Measurements from ENCODE around the gene RBM38. TPM values are rescaled to one million over a fixed set of nuclear protein-coding genes. Genes with fewer than 3 reads are reported as not detected.

RBM38 gene
- total RNA-seq, 1 donor from 2014 or later, result 26.6 TPM

GRCh38 chr20:57393321-57394120 lies 2.3 kb downstream of the RBM38 start:
- H3F3A ChIP-seq (ENCODE audit: low read depth), result peaks cover 44% of the 10 kb centered on the region
- H3K9me3 Mint-ChIP-seq, result no peaks in the 10 kb centered on the region
- H3K27me3 Mint-ChIP-seq (ENCODE audit: insufficient read depth, low read depth), result peaks cover 6% of the 10 kb centered on the region
- H3K4me3 ChIP-seq, result no peak overlapping the region
- peaks cover 18% of the 10 kb centered on the region for H3K27me3 ChIP-seq
- H3K4me1 Mint-ChIP-seq, result peaks cover 58% of the 10 kb centered on the region
- peak overlapping the region; percentile 87 for H3K4me3 Mint-ChIP-seq
- peaks cover 36% of the 10 kb centered on the region for H3K4me1 ChIP-seq
- no peaks in the 10 kb centered on the region for H3K36me3 ChIP-seq
- H3K36me3 Mint-ChIP-seq, result peaks cover 7% of the 10 kb centered on the region
- no peak overlapping the region for H3K27ac ChIP-seq
- no peak overlapping the region for H2AFZ ChIP-seq (replicated peaks)
- H3K9ac ChIP-seq, result no peak overlapping the region
- peaks cover 57% of the 10 kb centered on the region for H4K20me1 ChIP-seq (ENCODE audit: low read depth)
- peaks cover 64% of the 10 kb centered on the region for H3K79me2 ChIP-seq (ENCODE audit: low read depth)
- TF ChIP-seq EZH2phosphoT487 (IDR thresholded peaks at IDR 0.05) (no peak), CTCF (IDR thresholded peaks at IDR 0.05) (no peak), EZH2 (IDR thresholded peaks at IDR 0.05) (no peak)
- no peaks in the 10 kb centered on the region for H3K9me3 ChIP-seq (ENCODE audit: low read depth)
- no peak overlapping the region for H3K27ac Mint-ChIP-seq
- DNase-seq (ENCODE audit: low spot score), result no peak
- peak overlapping the region; percentile 87 for H3K4me2 ChIP-seq

GRCh38 chr20:57394121-57395082 lies 3.2 kb downstream of the RBM38 start:
- Histone ChIP-seq H3K4me2 (no peak overlapping the region), H3K79me2 (ENCODE audit: low read depth) (peaks cover 72% of the 10 kb centered on the region), H2AFZ (replicated peaks) (no peak overlapping the region), H3K27ac (no peak overlapping the region), H3K9me3 (ENCODE audit: low read depth) (no peaks in the 10 kb centered on the region), H3K36me3 (no peaks in the 10 kb centered on the region), H3K9ac (no peak overlapping the region), H3F3A (ENCODE audit: low read depth) (peaks cover 42% of the 10 kb centered on the region), H3K4me3 (no peak overlapping the region), H3K27me3 (peaks cover 16% of the 10 kb centered on the region), H4K20me1 (ENCODE audit: low read depth) (peaks cover 62% of the 10 kb centered on the region), H3K4me1 (peaks cover 45% of the 10 kb centered on the region)
- no peak for DNase-seq (ENCODE audit: low spot score)
- H3K36me3 Mint-ChIP-seq, result peaks cover 11% of the 10 kb centered on the region
- H3K27me3 Mint-ChIP-seq (ENCODE audit: insufficient read depth, low read depth), result peaks cover 4% of the 10 kb centered on the region
- H3K27ac Mint-ChIP-seq, result no peak overlapping the region
- peak overlapping the region; percentile 87 for H3K4me3 Mint-ChIP-seq
- peaks cover 62% of the 10 kb centered on the region for H3K4me1 Mint-ChIP-seq
- no peaks in the 10 kb centered on the region for H3K9me3 Mint-ChIP-seq
- TF ChIP-seq EZH2 (IDR thresholded peaks at IDR 0.05) (no peak), CTCF (IDR thresholded peaks at IDR 0.05) (no peak), EZH2phosphoT487 (IDR thresholded peaks at IDR 0.05) (no peak)

GRCh38 chr20:57395111-57395966 lies 4.1 kb downstream of the RBM38 start:
- peak overlapping the region; percentile 57 for H3K4me3 Mint-ChIP-seq
- H3K27me3 Mint-ChIP-seq (ENCODE audit: insufficient read depth, low read depth), result peaks cover 4% of the 10 kb centered on the region
- H3K4me1 ChIP-seq, result peaks cover 42% of the 10 kb centered on the region

More at GRCh38 chr20:57395111-57395966, 4.1 kb downstream of the RBM38 start:
- Mint-ChIP-seq H3K27ac (peak overlapping the region; percentile 69), H3K9me3 (no peaks in the 10 kb centered on the region), H3K4me1 (peaks cover 58% of the 10 kb centered on the region), H3K36me3 (peaks cover 11% of the 10 kb centered on the region)
- no peaks in the 10 kb centered on the region for H3K36me3 ChIP-seq
- peaks cover 37% of the 10 kb centered on the region for H3F3A ChIP-seq (ENCODE audit: low read depth)
- no peak overlapping the region for H2AFZ ChIP-seq (replicated peaks)
- H3K9ac ChIP-seq, result peak overlapping the region; percentile 29
- peak; percentile 91 for DNase-seq (ENCODE audit: low spot score)
- H3K9me3 ChIP-seq (ENCODE audit: low read depth), result no peaks in the 10 kb centered on the region
- H3K4me2 ChIP-seq, result peak overlapping the region; percentile 71
- H4K20me1 ChIP-seq (ENCODE audit: low read depth), result peaks cover 62% of the 10 kb centered on the region
- H3K27ac ChIP-seq, result peak overlapping the region; percentile 85
- H3K79me2 ChIP-seq (ENCODE audit: low read depth), result peaks cover 81% of the 10 kb centered on the region
- H3K27me3 ChIP-seq, result peaks cover 7% of the 10 kb centered on the region
- H3K4me3 ChIP-seq, result no peak overlapping the region
- TF ChIP-seq CTCF (IDR thresholded peaks at IDR 0.05), result no peak
- no peak for TF ChIP-seq EZH2phosphoT487 (IDR thresholded peaks at IDR 0.05)
- no peak for TF ChIP-seq EZH2 (IDR thresholded peaks at IDR 0.05)

All from neural progenitor cell (in vitro differentiated cells).